Ascending aorta (tissue), 2 donors: ENCODE results near the gene CHPF. TPM values are rescaled to one million over a fixed set of nuclear protein-coding genes. Genes with fewer than 3 reads are reported as not detected.

ENCODE experiments used
- DNase-seq, 2 donors: peaks; one replicate each; pipeline ENCODE4 v3.0.0-alpha.2; 2019; ENCODE audit warnings: low spot score in 2 of 2
- H3K27ac ChIP-seq, 2 donors: fragments of 200-600 bp; sonication (generic); one replicate each; pipeline ENCODE4 v1.5.1; 2016 to 2017; ENCODE audit warnings: mild to moderate bottlenecking in 1 of 2
- H3K27me3 ChIP-seq: fragments of 200-600 bp; sonication (generic); one replicate; pipeline ENCODE4 v1.5.1; 2017
- H3K36me3 ChIP-seq, 2 donors: fragments of 200-600 bp; sonication (generic); one replicate each; pipeline ENCODE4 v1.5.1; 2016
- H3K4me1 ChIP-seq, 2 donors: fragments of 200-600 bp; sonication (generic); one replicate each; pipeline ENCODE4 v1.5.1; 2016 to 2017; ENCODE audit warnings: mild to moderate bottlenecking in 1 of 2
- H3K4me3 ChIP-seq, 2 donors: fragments of 200-600 bp; sonication (generic); one replicate each; pipeline ENCODE4 v1.5.1; 2016 to 2017; ENCODE audit warnings: mild to moderate bottlenecking in 1 of 2
- H3K9me3 ChIP-seq, 2 donors: fragments of 200-600 bp; sonication (generic); one replicate each; pipeline ENCODE4 v1.5.1; 2016
- CTCF ChIP-seq, 3 experiments: fragments of 200-600 bp in 2 of 3; fragments of 450-650 bp in 1 of 3; sonication (generic) in 2 of 3; IDR thresholded peaks; one replicate each; pipeline ENCODE4 v1.5.1; 2016 to 2019; ENCODE audit warnings: antibody characterized with exemption in 3 of 3, mild to moderate bottlenecking in 1 of 3, moderate library complexity in 1 of 3
- intact Hi-C: fragments of 100-400 bp; cut with DNase I; formaldehyde crosslinking; loops from one replicate; pipeline ENCODE4 v1.15.1; 2023
- total RNA-seq: library from RNA; depleted of rRNA; stranded (reverse); fragments of >200 nt; gene quantifications from one replicate; pipeline ENCODE4 v1.1.0, GENCODE V29; 2016

The CHPF gene
- total RNA-seq, 1 donor from 2014 or later: 249 TPM

- no peak for TF ChIP-seq CTCF (IDR thresholded peaks at IDR 0.05)
- H3K4me3 ChIP-seq: no peak overlapping the region
- H3K36me3 ChIP-seq: no peaks in the 10 kb centered on the region
- H3K9me3 ChIP-seq: no peaks in the 10 kb centered on the region
- no peak for DNase-seq
- intact Hi-C loops: loop anchor here (10.0 kb wide), 1 partner anchor 237 kb away; no protein-coding TSS in a partner anchor
- no peaks in the 10 kb centered on the region for H3K27me3 ChIP-seq
- no peak overlapping the region for H3K27ac ChIP-seq
- no peaks in the 10 kb centered on the region for H3K4me1 ChIP-seq
Observed at GRCh38 chr2:219531639-219532377, 11.8 kb downstream of the CHPF start.

- no peaks in the 10 kb centered on the region for H3K36me3 ChIP-seq
- H3K4me3 ChIP-seq: peak overlapping the region in 1 of 2 donors; percentile 55
- peak in 1 of 2 donors; percentile 88 for DNase-seq
- no peak overlapping the region for H3K27ac ChIP-seq
- H3K4me1 ChIP-seq: no peaks in the 10 kb centered on the region
- H3K27me3 ChIP-seq: no peaks in the 10 kb centered on the region
- peak; percentile 97 to 99 (median 98) for TF ChIP-seq CTCF (IDR thresholded peaks at IDR 0.05)
- no peaks in the 10 kb centered on the region for H3K9me3 ChIP-seq
- intact Hi-C loops: loop anchor here (1.0 to 10.0 kb wide), 5 partner anchors 21 to 236 kb away; no protein-coding TSS in a partner anchor
Observed at GRCh38 chr2:219530048-219530963, 13.3 kb downstream of the CHPF start.

- no peak for DNase-seq
- intact Hi-C loops: loop anchor here (5.0 kb wide), 1 partner anchor 50 kb away; no protein-coding TSS in a partner anchor
- no peak overlapping the region for H3K27ac ChIP-seq
- H3K4me3 ChIP-seq: no peak overlapping the region
- TF ChIP-seq CTCF (IDR thresholded peaks at IDR 0.05): no peak
- no peaks in the 10 kb centered on the region for H3K27me3 ChIP-seq
- no peaks in the 10 kb centered on the region for H3K9me3 ChIP-seq
- no peaks in the 10 kb centered on the region for H3K36me3 ChIP-seq
- H3K4me1 ChIP-seq: peaks cover 1 to 8% of the 10 kb centered on the region in 2 donors
Observed at GRCh38 chr2:219527472-219527871, 16.1 kb downstream of the CHPF start.

- Histone ChIP-seq H3K4me3 (no peak overlapping the region), H3K4me1 (peaks cover 4 to 12% of the 10 kb centered on the region in 2 donors), H3K9me3 (no peaks in the 10 kb centered on the region), H3K36me3 (no peaks in the 10 kb centered on the region), H3K27me3 (no peaks in the 10 kb centered on the region), H3K27ac (no peak overlapping the region)
- intact Hi-C loops: loop anchor here (5.0 kb wide), 1 partner anchor 50 kb away; no protein-coding TSS in a partner anchor
- no peak for DNase-seq
- TF ChIP-seq CTCF (IDR thresholded peaks at IDR 0.05): no peak
Observed at GRCh38 chr2:219527076-219527394, 16.6 kb downstream of the CHPF start.

GRCh38 chr2:219526320-219527075 lies 17.1 kb downstream of the CHPF start:
- no peak for DNase-seq
- Histone ChIP-seq H3K4me3 (no peak overlapping the region), H3K36me3 (no peaks in the 10 kb centered on the region), H3K27me3 (no peaks in the 10 kb centered on the region), H3K27ac (no peak overlapping the region), H3K4me1 (peaks cover 4 to 14% of the 10 kb centered on the region in 2 donors), H3K9me3 (no peaks in the 10 kb centered on the region)
- intact Hi-C loops: loop anchor here (5.0 kb wide), 1 partner anchor 49 kb away; no protein-coding TSS in a partner anchor
- no peak for TF ChIP-seq CTCF (IDR thresholded peaks at IDR 0.05)
